Heart right ventricle (tissue), 16 donors: ENCODE measurements around the gene HOTAIR. TPM values are rescaled to one million over a fixed set of nuclear protein-coding genes. Genes with fewer than 3 reads are reported as not detected.
A peak's percentile ranks its signal among the peaks of the same experiment; 100 is the strongest.

Source experiments
- ATAC-seq, 8 donors: fragments of 200-7000 bp; cut with Tn5 transposase; one replicate each; pipeline ENCODE4 v1.9.1; 2020; ENCODE audit warnings: mild to moderate bottlenecking in 8 of 8, moderate library complexity in 8 of 8, moderate number of reproducible peaks in 1 of 8
- DNase-seq, 2 donors: peaks; one replicate each; pipeline ENCODE4 v3.0.0-alpha.2; 2020
- H3K27ac ChIP-seq, 10 donors: fragments of 200-600 bp; sonication (generic) in 2 of 10; one replicate each; pipeline versions ENCODE4 v1.5.0 to v1.8.0; 2020 to 2022; ENCODE audit warnings: mild to moderate bottlenecking in 3 of 10
- H3K27me3 ChIP-seq, 7 donors: fragments of 200-600 bp; one replicate each; pipeline ENCODE4 v1.8.0; 2021 to 2022; ENCODE audit warnings: mild to moderate bottlenecking in 2 of 7
- H3K36me3 ChIP-seq, 9 donors: fragments of 200-600 bp; sonication (generic) in 1 of 9; one replicate each; pipeline versions ENCODE4 v1.5.0 to v1.8.0; 2020 to 2022; ENCODE audit warnings: mild to moderate bottlenecking in 2 of 9
- H3K4me1 ChIP-seq, 9 donors: fragments of 200-600 bp; sonication (generic) in 1 of 9; one replicate each; pipeline versions ENCODE4 v1.5.0 to v1.8.0; 2020 to 2022; ENCODE audit warnings: mild to moderate bottlenecking in 4 of 9
- H3K4me3 ChIP-seq, 10 donors: fragments of 200-600 bp; sonication (generic) in 2 of 10; one replicate each; pipeline versions ENCODE4 v1.5.0 to v1.8.0; 2020 to 2022; ENCODE audit warnings: mild to moderate bottlenecking in 7 of 10, moderate library complexity in 2 of 10
- H3K9me3 ChIP-seq, 11 donors: fragments of 200-600 bp in 10 of 11; sonication (generic) in 2 of 11; one replicate each; pipeline versions ENCODE4 v1.5.0 to v1.8.0; 2013 to 2022; ENCODE audit warnings: mild to moderate bottlenecking in 2 of 11, control low read depth in 1 of 11, moderate library complexity in 1 of 11
- CTCF ChIP-seq, 9 donors: fragments of 200-600 bp; sonication (generic) in 2 of 9; IDR thresholded peaks; one replicate each; pipeline versions ENCODE4 v1.5.0 to v1.8.0; 2021 to 2022; ENCODE audit warnings: antibody characterized with exemption in 9 of 9, mild to moderate bottlenecking in 5 of 9, moderate library complexity in 1 of 9
- WGBS, 2 donors: extraction: QIAGEN DNeasy Blood & Tissue Kit; methylation state at CpG; one replicate each; pipeline ENCODE4 v1.1.7; 2013; ENCODE audit warnings: inconsistent platforms in 1 of 2; 5-methylcytosine and 5-hydroxymethylcytosine counted together
- intact Hi-C, 10 donors: fragments of 100-400 bp; cut with DNase I; formaldehyde crosslinking; loops; one replicate each; pipeline versions ENCODE4 v1.11.1 to v1.14.2; 2022
- polyA plus RNA-seq, 2 donors: library from polyadenylated mRNA; stranded (reverse); fragments of 200-250 nt; gene quantifications; one replicate each; pipeline ENCODE4 v1.2.3, GENCODE V29; 2013
- total RNA-seq, 10 donors: library from RNA; stranded (reverse); fragmentation: NEBNext Ultra II Directional in 3 of 10; extraction: Animal tissue kit (Norgen Biotek cat#: 25700) in 3 of 10; gene quantifications; one replicate each; pipeline versions ENCODE4 v1.2.1 to v1.2.4, GENCODE V29; 2021 to 2023
- donor health status: Arrhythmogenic right ventricular cardiomyopathy.
- donor health status: ischemic (EF 13 %, LVEDD 7.1; RV severe dilation, severe dysfunction).
- donor health status: healthy with polysubstance abuse.
- donor health status: DM: no; HTN: yes; CAD: no.
- donor health status: DM: no; HTN: no; CAD: no.
- donor health status: ischemic (EF 25% LVEDD 6.9; RV normal size, moderate dysfunction).
- donor health status: ischemic (EF 25% LVEDD 5.7; RV mildly dilated, moderate dysfunction).
- donor health status: healthy.
- donor health status: DM: yes; HTN: yes; CAD: no.
- donor health status: Ischemic cardiomyopathy.
- donor health status: ischemic (EF 35%, LVEDD 5.7; RV mildly dilated, moderate dysfunction).
- donor health status: nonischemic (EF 11% LVEDD 7.7; RV severe dilation, severe dysfunction).
- donor health status: DM: yes; HTN: yes; CAD: no.
- donor health status: PGD.
- donor health status: ischemic (EF 29% LVEDD 5.4; RV normal size, mild dysfunction).
- donor health status: nonischemic (EF 23%, LVEDD 6.1; RV moderate dilation, normal function).

HOTAIR gene
- total and polyA plus RNA-seq, 12 donors: not detected

DNA sequence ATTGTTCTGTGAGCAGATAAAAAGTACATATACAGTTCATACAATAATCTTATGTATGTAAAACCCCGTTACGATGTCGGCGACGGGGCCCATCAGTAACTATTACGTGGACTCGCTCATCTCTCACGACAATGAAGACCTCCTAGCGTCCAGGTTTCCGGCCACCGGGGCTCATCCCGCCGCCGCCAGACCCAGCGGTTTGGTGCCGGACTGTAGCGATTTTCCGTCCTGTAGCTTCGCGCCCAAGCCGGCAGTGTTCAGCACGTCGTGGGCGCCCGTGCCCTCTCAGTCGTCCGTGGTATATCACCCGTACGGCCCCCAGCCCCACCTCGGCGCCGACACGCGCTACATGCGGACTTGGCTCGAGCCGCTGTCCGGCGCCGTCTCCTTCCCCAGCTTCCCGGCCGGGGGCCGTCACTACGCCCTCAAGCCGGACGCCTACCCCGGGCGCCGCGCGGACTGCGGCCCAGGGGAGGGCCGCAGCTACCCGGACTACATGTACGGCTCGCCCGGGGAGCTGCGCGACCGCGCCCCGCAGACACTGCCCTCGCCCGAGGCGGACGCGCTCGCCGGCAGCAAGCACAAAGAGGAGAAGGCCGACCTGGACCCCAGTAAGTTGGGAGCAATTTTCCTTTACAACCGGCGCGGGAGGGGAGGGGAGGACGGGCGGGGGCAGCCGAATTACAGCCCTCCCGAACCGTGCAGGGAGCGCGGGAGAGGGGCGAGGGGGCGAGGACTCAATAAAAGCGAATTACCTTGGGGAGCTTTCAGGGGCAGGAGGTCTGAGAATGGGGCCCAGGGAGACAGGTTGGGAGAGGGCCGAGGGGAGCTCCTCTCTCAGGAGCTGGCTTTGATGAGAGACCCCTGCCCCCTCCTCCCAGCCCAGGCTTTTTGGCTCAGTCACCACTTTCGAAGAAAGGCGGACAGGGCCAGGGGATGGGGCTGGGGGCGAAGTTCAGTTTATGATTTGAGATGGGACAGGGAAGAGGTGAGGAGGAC lies 25.7 kb upstream of the HOTAIR start, which contains the start of gene HOXC9:
Gene HOXC9, plus strand, starts transcription at position 46 of the 999 bp plus-strand sequence. Its CDS starts 28 bp downstream, at position 74.
- no peak for DNase-seq

DNA sequence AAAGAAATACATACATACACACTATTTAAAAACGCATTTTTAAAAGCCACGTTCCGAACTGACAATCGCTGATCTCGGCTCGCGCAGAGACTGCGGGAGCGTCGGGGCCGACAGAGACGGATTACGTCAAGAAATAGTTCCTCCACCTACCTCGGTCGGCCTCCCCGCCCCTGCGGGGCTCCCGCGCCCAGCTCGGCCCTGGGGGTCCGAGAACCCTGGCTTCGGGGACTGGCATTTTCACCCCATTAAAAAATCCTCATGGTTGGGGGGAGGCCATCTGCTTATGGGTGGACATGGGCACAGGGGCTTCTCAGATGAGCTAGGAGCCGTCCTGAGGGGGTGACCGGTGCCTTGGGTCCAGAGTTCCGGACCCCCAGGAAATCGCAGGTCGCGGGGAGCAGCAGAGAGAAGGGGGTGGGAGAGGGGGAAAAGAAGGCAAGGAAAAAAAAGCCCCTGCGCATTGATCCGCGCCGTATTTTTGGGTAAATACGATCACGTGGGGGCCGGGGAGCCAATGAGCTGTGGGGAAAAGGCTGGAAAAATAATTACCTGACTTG lies 24.9 kb upstream of the HOTAIR start:
- no peak for DNase-seq
- no peak for ATAC-seq
- peaks cover 58 to 100% (median 100%) of the 10 kb centered on the region in 7 donors for H3K27me3 ChIP-seq
- TF ChIP-seq CTCF (IDR thresholded peaks at IDR 0.05): no peak
- WGBS, 2 donors: 3% methylated on average over 35 of the region's 35 CpGs
- H3K4me3 ChIP-seq: peak overlapping the region in 8 of 10 donors; percentile 12 to 44 (median 29)
- peaks cover 0 to 5% (median 0%) of the 10 kb centered on the region in 9 donors for H3K36me3 ChIP-seq
- peaks cover 3 to 39% (median 31%) of the 10 kb centered on the region in 9 donors for H3K4me1 ChIP-seq
- H3K27ac ChIP-seq: no peak overlapping the region
- intact Hi-C loops: loop anchor here in 2 of 10 donors (5.0 to 10.0 kb wide), 2 partner anchors 33 to 375 kb away; partner anchors contain the start of gene HOXC5 (in 1 of the 2)
- H3K9me3 ChIP-seq: no peaks in the 10 kb centered on the region

More for the DNA sequence above, 25.7 kb upstream of the HOTAIR start, which contains the start of gene HOXC9:
- ATAC-seq: no peak
- peaks cover 3 to 31% (median 23%) of the 10 kb centered on the region in 9 donors for H3K4me1 ChIP-seq
- 1 to 3% methylated on average over 84 to 87 of the region's 87 CpGs for WGBS, 2 donors
- H3K9me3 ChIP-seq: no peaks in the 10 kb centered on the region
- H3K27me3 ChIP-seq: peaks cover 51 to 100% (median 100%) of the 10 kb centered on the region in 7 donors
- intact Hi-C loops: loop anchor here in 1 of 10 donors (10.0 kb wide), 1 partner anchor 374 kb away; no protein-coding TSS in a partner anchor
- TF ChIP-seq CTCF (IDR thresholded peaks at IDR 0.05): no peak
- no peak within 1 kb of the TSS for H3K27ac ChIP-seq
- peaks cover 0 to 5% (median 0%) of the 10 kb centered on the region in 9 donors for H3K36me3 ChIP-seq
- H3K4me3 ChIP-seq: peak within 1 kb of the TSS; percentile 10 to 44 (median 29)

DNA sequence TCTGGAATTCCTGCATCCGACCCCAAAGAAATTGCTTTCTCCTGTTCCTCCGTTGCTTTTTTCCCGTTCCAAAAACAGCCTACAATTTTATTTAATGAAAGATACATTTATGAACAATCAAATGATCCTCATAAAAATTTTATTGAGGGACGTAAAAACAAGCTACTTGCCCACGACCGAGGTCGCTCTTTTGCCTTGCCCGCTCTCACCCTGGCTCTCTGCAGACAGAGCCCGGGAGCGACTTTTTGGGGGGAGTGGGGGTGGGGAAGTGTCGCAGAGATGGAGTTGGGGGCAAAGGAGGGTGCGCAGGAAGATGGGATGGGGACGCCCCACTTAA lies 24.1 kb upstream of the HOTAIR start:
- Histone ChIP-seq H3K36me3 (peaks cover 0 to 5% (median 0%) of the 10 kb centered on the region in 9 donors), H3K27ac (no peak overlapping the region), H3K9me3 (no peaks in the 10 kb centered on the region), H3K27me3 (peaks cover 62 to 100% (median 100%) of the 10 kb centered on the region in 7 donors), H3K4me3 (no peak overlapping the region), H3K4me1 (peaks cover 3 to 47% (median 38%) of the 10 kb centered on the region in 9 donors)
- DNase-seq: no peak
- no peak for TF ChIP-seq CTCF (IDR thresholded peaks at IDR 0.05)
- WGBS, 2 donors: 11 to 12% methylated on average over 13 of the region's 13 CpGs
- ATAC-seq: no peak
- intact Hi-C loops: loop anchor here in 1 of 10 donors (5.0 kb wide), 1 partner anchor 33 kb away; the partner anchor contains the start of gene HOXC5
